ENCODE results near the gene FITM2. TPM values are rescaled to one million over a fixed set of nuclear protein-coding genes. Genes with fewer than 3 reads are reported as not detected.

Gene FITM2
- total RNA-seq, 1 experiment from 2014 or later, result 7.4 TPM

- no peaks in the 10 kb centered on the region for H3K79me2 ChIP-seq (ENCODE audit: low read depth)
- no peaks in the 10 kb centered on the region for H3K4me1 ChIP-seq (replicated peaks; ENCODE audit: insufficient read depth)
- ChIA-PET CTCF (no interaction called here), POLR2A (ENCODE audit: unreplicated experiment) (no interaction called here)
- intact Hi-C loops (cut with micrococcal nuclease; ENCODE audit: unreplicated experiment), result no loop called here
- DNase-seq, result no peak
- H4K20me1 ChIP-seq (ENCODE audit: insufficient read depth), result no peaks in the 10 kb centered on the region
- no peak overlapping the region for H3K27ac ChIP-seq
- peaks cover 5% of the 10 kb centered on the region; the same call in 1 of the 2 replicates for H3K27me3 ChIP-seq (ENCODE audit: insufficient read depth, low read depth)
- H3K4me3 ChIP-seq, result no peak overlapping the region
- no peak for TF ChIP-seq EZH2 (IDR thresholded peaks at IDR 0.05; ENCODE audit: low read depth)
- no peak for TF ChIP-seq CTCF (conservative IDR thresholded peaks at IDR 0.05)
- no peak overlapping the region for H2AFZ ChIP-seq
- no peaks in the 10 kb centered on the region for H3K36me3 ChIP-seq (ENCODE audit: low read depth)
- H3K4me2 ChIP-seq, result no peak overlapping the region
- no peaks in the 10 kb centered on the region for H3K9me3 ChIP-seq (ENCODE audit: insufficient read depth, low read depth)
- H3K9me2 ChIP-seq (ENCODE audit: insufficient read depth), result no peaks in the 10 kb centered on the region
- H3F3A ChIP-seq (ENCODE audit: insufficient read depth, low read depth), result no peaks in the 10 kb centered on the region; the same call in 1 of the 2 replicates
- BruUV-seq (replicated peaks), result no TSS peak
Measured at GRCh38 chr20:44344723-44345122, 33.7 kb upstream of the FITM2 start.

DNA sequence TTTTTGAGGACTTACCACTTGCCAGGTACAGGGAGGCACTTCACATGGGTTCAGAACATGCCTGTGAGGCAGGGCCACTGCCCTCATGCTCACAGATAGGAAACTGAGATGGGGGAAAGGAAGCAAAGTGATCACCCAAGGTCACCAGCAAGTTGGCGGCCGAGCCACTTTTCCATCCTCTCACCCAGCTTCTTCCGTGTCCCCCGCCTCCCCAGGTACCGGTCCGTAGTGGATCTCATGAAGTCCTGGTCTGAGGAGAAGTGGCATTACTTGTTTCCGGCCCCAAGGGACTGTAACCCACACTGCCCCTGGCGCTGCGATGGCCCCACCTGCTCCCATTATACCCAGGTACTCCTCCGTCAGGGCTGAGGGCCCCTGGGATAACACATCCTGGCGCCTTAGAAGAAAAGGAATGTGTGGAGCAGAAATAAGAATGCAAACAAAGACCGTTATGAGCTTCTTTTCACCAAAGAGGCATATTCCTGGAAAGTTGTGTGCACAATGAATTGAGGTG lies 32.2 kb upstream of the FITM2 start:
- no peak overlapping the region for H3K27ac ChIP-seq
- no peaks in the 10 kb centered on the region for H3K36me3 ChIP-seq (ENCODE audit: low read depth)
- no TSS peak for BruUV-seq (replicated peaks)
- intact Hi-C loops (cut with micrococcal nuclease; ENCODE audit: unreplicated experiment), result no loop called here
- ChIA-PET POLR2A (ENCODE audit: unreplicated experiment) (interaction anchor here (0.6 kb wide), 1 partner anchor 596 kb away, joined by 6 read pairs; no protein-coding TSS in a partner anchor), CTCF (no interaction called here)
- TF ChIP-seq EZH2 (IDR thresholded peaks at IDR 0.05; ENCODE audit: low read depth) (no peak), CTCF (conservative IDR thresholded peaks at IDR 0.05) (no peak)
- H3K79me2 ChIP-seq (ENCODE audit: low read depth), result no peaks in the 10 kb centered on the region
- H3K4me2 ChIP-seq, result no peak overlapping the region
- no peak overlapping the region for H3K4me3 ChIP-seq
- no peaks in the 10 kb centered on the region for H3K9me2 ChIP-seq (ENCODE audit: insufficient read depth)
- H3K4me1 ChIP-seq (replicated peaks; ENCODE audit: insufficient read depth), result no peaks in the 10 kb centered on the region
- peaks cover 9% of the 10 kb centered on the region; the same call in 1 of the 2 replicates for H3K27me3 ChIP-seq (ENCODE audit: insufficient read depth, low read depth)
- no peak for DNase-seq
- no peak overlapping the region for H2AFZ ChIP-seq
- H3F3A ChIP-seq (ENCODE audit: insufficient read depth, low read depth), result no peaks in the 10 kb centered on the region; the same call in 1 of the 2 replicates
- H3K9me3 ChIP-seq (ENCODE audit: insufficient read depth, low read depth), result no peaks in the 10 kb centered on the region
- no peaks in the 10 kb centered on the region for H4K20me1 ChIP-seq (ENCODE audit: insufficient read depth)

DNA sequence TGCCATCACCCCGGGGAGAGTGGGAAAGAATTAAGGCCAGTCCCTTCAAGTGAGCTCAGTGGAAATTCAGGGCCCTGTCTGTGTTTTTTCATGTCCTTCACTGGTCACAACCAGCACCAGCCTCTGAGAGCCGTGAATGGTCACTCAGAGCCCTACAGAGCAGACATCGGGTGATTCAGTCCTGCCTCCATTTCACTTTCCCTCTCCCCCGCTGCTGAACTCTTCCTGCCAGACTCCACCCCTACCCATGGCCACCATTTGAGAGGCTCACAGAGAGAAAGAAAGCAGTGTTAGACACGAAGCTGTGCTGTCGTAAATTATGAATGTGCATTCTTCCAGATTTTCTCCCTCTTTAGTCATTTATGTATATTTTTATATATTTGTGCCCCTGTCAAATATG lies 31.2 kb upstream of the FITM2 start:
- Histone ChIP-seq H3K4me1 (replicated peaks; ENCODE audit: insufficient read depth) (no peaks in the 10 kb centered on the region), H3K9me2 (ENCODE audit: insufficient read depth) (no peaks in the 10 kb centered on the region), H3K9me3 (ENCODE audit: insufficient read depth, low read depth) (no peaks in the 10 kb centered on the region), H3K4me2 (no peak overlapping the region), H3K79me2 (ENCODE audit: low read depth) (no peaks in the 10 kb centered on the region), H3K27ac (no peak overlapping the region), H3K4me3 (no peak overlapping the region), H4K20me1 (ENCODE audit: insufficient read depth) (no peaks in the 10 kb centered on the region), H3F3A (ENCODE audit: insufficient read depth, low read depth) (no peaks in the 10 kb centered on the region), H3K27me3 (ENCODE audit: insufficient read depth, low read depth) (peaks cover 13% of the 10 kb centered on the region; the same call in 1 of the 2 replicates), H3K36me3 (ENCODE audit: low read depth) (no peaks in the 10 kb centered on the region), H2AFZ (no peak overlapping the region)
- intact Hi-C loops (cut with micrococcal nuclease; ENCODE audit: unreplicated experiment), result no loop called here
- no TSS peak for BruUV-seq (replicated peaks)
- ChIA-PET CTCF (no interaction called here), POLR2A (ENCODE audit: unreplicated experiment) (no interaction called here)
- TF ChIP-seq CTCF (conservative IDR thresholded peaks at IDR 0.05) (no peak), EZH2 (IDR thresholded peaks at IDR 0.05; ENCODE audit: low read depth) (no peak)
- no peak for DNase-seq

Measured in PC-9 (cell line).